ENCODE results near the gene CACFD1.

The CACFD1 gene

GRCh38 chr9:133520121-133520835 lies 60.5 kb downstream of the CACFD1 start:
- no peak for DNase-seq

Measured in NCI-H1694 treated with DMSO at 0.1 percent for 48 hours (cell line).